ENCODE measurements around the gene UFL1. TPM values are rescaled to one million over a fixed set of nuclear protein-coding genes. Genes with fewer than 3 reads are reported as not detected.

UFL1 gene
- total RNA-seq, 1 experiment from 2014 or later, result 14.9 TPM

Other genes starting within 250 kb of the UFL1 start
- gene FHL5, start 41.3 kb downstream of the UFL1 start, total RNA-seq (2014; rRNA removed; shearing (Covaris generic)), result not detected in 2 replicates